RWPE2 (cell line): ENCODE data around the gene CDK3.

Source experiments
- ATAC-seq: fragments of 200-7000 bp; cut with Tn5 transposase; 3 replicates; pipeline ENCODE4 v1.9.1; 2021; ENCODE audit warnings: low read depth
- DNase-seq: peaks from one replicate; pipeline ENCODE4 v3.0.0-alpha.2; 2020; ENCODE audit warnings: low spot score
- H3K27ac ChIP-seq: fragments of 450-650 bp; 2 replicates; pipeline ENCODE4 v1.5.1; 2017; ENCODE audit warnings: mild to moderate bottlenecking; ENCODE audit not compliant: poor library complexity, severe bottlenecking
- H3K27me3 ChIP-seq: fragments of 250-450 bp; sonication (Bioruptor Pico); 2 replicates; pipeline ENCODE4 v1.5.1; 2021; ENCODE audit warnings: mild to moderate bottlenecking, moderate library complexity; ENCODE audit not compliant: insufficient read depth, poor library complexity, severe bottlenecking
- H3K36me3 ChIP-seq: fragments of 250-450 bp; sonication (Bioruptor Pico); 2 replicates; pipeline ENCODE4 v1.5.1; 2020; ENCODE audit warnings: low read depth, mild to moderate bottlenecking, moderate library complexity
- H3K4me1 ChIP-seq: fragments of 250-450 bp; sonication (Bioruptor Pico); 2 replicates; pipeline ENCODE4 v1.5.1; 2021; ENCODE audit warnings: mild to moderate bottlenecking, moderate library complexity; ENCODE audit not compliant: insufficient read depth, poor library complexity, severe bottlenecking
- H3K4me3 ChIP-seq: fragments of 250-450 bp; sonication (Bioruptor Pico); 2 replicates; pipeline ENCODE4 v1.5.1; 2021; ENCODE audit warnings: mild to moderate bottlenecking, moderate library complexity; ENCODE audit not compliant: severe bottlenecking
- H3K9me3 ChIP-seq: fragments of 250-450 bp; sonication (Bioruptor Pico); 2 replicates; pipeline ENCODE4 v1.5.1; 2021; ENCODE audit warnings: mild to moderate bottlenecking, moderate library complexity; ENCODE audit not compliant: severe bottlenecking
- CTCF ChIP-seq: fragments of 450-650 bp; IDR thresholded peaks from one replicate; pipeline ENCODE4 v1.5.1; 2017; ENCODE audit warnings: mild to moderate bottlenecking, moderate library complexity; ENCODE audit not compliant: poor library complexity, severe bottlenecking

Gene CDK3

GRCh38 chr17:76005263-76006149 lies 4.9 kb downstream of the CDK3 start:
- Histone ChIP-seq H3K36me3 (peaks cover 8% of the 10 kb centered on the region; the same call in 1 of the 2 replicates), H3K9me3 (no peaks in the 10 kb centered on the region), H3K27ac (no peak overlapping the region), H3K4me1 (no peaks in the 10 kb centered on the region), H3K4me3 (no peak overlapping the region), H3K27me3 (no peaks in the 10 kb centered on the region)
- peak; percentile 81 for TF ChIP-seq CTCF
- ATAC-seq (peak; percentile 65), DNase-seq (peak; percentile 78)

- H3K9me3 ChIP-seq = no peaks in the 10 kb centered on the region
- DNase-seq (peak; percentile 71), ATAC-seq (no peak)
- H3K4me1 ChIP-seq = no peaks in the 10 kb centered on the region
- no peak for TF ChIP-seq CTCF
- no peaks in the 10 kb centered on the region for H3K27me3 ChIP-seq
- peaks cover 8% of the 10 kb centered on the region; the same call in 1 of the 2 replicates for H3K36me3 ChIP-seq
- no peak overlapping the region for H3K4me3 ChIP-seq
- H3K27ac ChIP-seq = no peak overlapping the region
These were observed 6.6 kb downstream of the CDK3 start for GRCh38 chr17:76007131-76007849.

- no peak for TF ChIP-seq CTCF
- H3K9me3 ChIP-seq = no peaks in the 10 kb centered on the region
- H3K27ac ChIP-seq = no peak overlapping the region
- no peak overlapping the region for H3K4me3 ChIP-seq
- DNase-seq = no peak
- H3K27me3 ChIP-seq = no peaks in the 10 kb centered on the region
- no peak for ATAC-seq
- H3K36me3 ChIP-seq = peaks cover 8% of the 10 kb centered on the region; the same call in 1 of the 2 replicates
- H3K4me1 ChIP-seq = no peaks in the 10 kb centered on the region
These were observed 7.2 kb downstream of the CDK3 start for GRCh38 chr17:76007850-76008165.

GRCh38 chr17:76008208-76008607 lies 7.6 kb downstream of the CDK3 start:
- Histone ChIP-seq H3K36me3 (peaks cover 8% of the 10 kb centered on the region; the same call in 1 of the 2 replicates), H3K4me3 (no peak overlapping the region), H3K4me1 (no peaks in the 10 kb centered on the region), H3K27me3 (no peaks in the 10 kb centered on the region), H3K9me3 (no peaks in the 10 kb centered on the region), H3K27ac (no peak overlapping the region)
- DNase-seq (no peak), ATAC-seq (no peak)
- TF ChIP-seq CTCF = no peak
